AG04449 (cell line): ENCODE data around the gene LNX1.

ENCODE experiments used
- CTCF ChIA-PET: fragments of 350-600 bp; formaldehyde crosslinking; extraction: SDS; loops from one replicate; lab custom pipeline; 2021; ENCODE audit warnings: antibody characterized with exemption; lab: Yijun Ruan, JAX
- POLR2A ChIA-PET: fragments of 400-600, 350-600 bp; formaldehyde crosslinking; extraction: SDS; loops from one replicate; lab custom pipeline; 2020; ENCODE audit warnings: antibody characterized with exemption, inconsistent platforms; lab: Yijun Ruan, JAX
- DNase-seq: peaks from one replicate; pipeline ENCODE4 v3.0.0-alpha.2; 2010; ENCODE audit warnings: low read depth, low spot score
- H3K4me3 ChIP-seq: 2 replicates; pipeline ENCODE4 v1.5.1; 2011; ENCODE audit warnings: low read depth, mild to moderate bottlenecking, control low read depth, low read length
- TF ChIP-seq, protein P1 (sequence below): IDR thresholded peaks from one replicate; pipeline ENCODE4 v1.5.1; 2011; ENCODE audit warnings: mild to moderate bottlenecking, moderate library complexity, low read length, control low read depth, inconsistent platforms; ENCODE audit not compliant: insufficient read depth; ENCODE audit errors: missing control alignments

The LNX1 gene

DNA sequence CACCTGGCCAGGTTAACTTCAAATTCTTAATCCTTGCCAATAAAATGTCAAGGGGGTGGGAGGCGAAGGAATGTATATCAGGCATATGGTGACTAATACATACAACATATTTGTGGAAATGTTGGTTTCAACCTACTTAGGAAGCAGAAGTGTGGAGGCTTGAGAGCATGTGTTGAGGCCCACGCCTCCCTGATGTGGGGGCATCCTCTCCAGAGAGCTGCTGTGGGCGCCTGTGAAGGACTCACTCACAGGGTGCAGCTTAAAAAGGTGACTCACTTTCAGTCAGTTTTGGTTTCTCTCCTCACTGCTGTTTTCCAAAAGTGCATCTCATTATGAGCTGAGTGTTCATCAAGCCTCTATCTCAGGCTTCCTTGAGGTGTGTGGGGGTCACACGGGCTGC is 27.5 kb downstream of the LNX1 start:
- peak; percentile 83 for DNase-seq
- POLR2A ChIA-PET = interaction anchor here (0.7 to 1.6 kb wide), 3 partner anchors 10 to 395 kb away, joined by 3 to 6 read pairs (median 5); no protein-coding TSS in a partner anchor
- TF ChIP-seq, protein P1, sequence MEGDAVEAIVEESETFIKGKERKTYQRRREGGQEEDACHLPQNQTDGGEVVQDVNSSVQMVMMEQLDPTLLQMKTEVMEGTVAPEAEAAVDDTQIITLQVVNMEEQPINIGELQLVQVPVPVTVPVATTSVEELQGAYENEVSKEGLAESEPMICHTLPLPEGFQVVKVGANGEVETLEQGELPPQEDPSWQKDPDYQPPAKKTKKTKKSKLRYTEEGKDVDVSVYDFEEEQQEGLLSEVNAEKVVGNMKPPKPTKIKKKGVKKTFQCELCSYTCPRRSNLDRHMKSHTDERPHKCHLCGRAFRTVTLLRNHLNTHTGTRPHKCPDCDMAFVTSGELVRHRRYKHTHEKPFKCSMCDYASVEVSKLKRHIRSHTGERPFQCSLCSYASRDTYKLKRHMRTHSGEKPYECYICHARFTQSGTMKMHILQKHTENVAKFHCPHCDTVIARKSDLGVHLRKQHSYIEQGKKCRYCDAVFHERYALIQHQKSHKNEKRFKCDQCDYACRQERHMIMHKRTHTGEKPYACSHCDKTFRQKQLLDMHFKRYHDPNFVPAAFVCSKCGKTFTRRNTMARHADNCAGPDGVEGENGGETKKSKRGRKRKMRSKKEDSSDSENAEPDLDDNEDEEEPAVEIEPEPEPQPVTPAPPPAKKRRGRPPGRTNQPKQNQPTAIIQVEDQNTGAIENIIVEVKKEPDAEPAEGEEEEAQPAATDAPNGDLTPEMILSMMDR = no peak
- CTCF ChIA-PET = interaction anchor here (0.6 to 1.2 kb wide), 2 partner anchors 9 to 442 kb away, joined by 3 read pairs; no protein-coding TSS in a partner anchor
- H3K4me3 ChIP-seq = no peak overlapping the region

DNA sequence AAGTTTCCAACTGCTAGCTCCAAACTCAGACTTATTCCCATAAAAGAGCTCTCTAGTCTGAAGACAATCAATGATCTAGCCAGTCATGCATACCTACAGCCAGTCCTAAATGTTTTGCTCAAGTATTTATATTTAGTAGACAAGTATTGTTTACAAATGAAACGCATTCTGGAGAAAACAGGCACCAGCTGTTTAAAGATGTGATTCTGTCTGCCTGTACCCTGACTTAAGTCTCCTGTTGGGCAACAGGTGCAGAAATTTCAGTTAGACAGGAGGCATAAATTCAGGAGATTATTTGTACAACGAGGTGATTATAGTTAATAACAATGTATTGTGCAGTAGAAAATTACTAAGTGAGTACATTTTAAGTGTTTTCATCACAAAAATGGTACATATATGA is 28.9 kb downstream of the LNX1 start:
- POLR2A ChIA-PET = interaction anchor here (0.8 kb wide), 1 partner anchor 85 kb away, joined by 3 read pairs; no protein-coding TSS in a partner anchor
- CTCF ChIA-PET = interaction anchor here (1.3 kb wide), 1 partner anchor 9 kb away, joined by 3 read pairs; no protein-coding TSS in a partner anchor
- TF ChIP-seq, protein P1 = no peak
- H3K4me3 ChIP-seq = no peak overlapping the region
- no peak for DNase-seq

DNA sequence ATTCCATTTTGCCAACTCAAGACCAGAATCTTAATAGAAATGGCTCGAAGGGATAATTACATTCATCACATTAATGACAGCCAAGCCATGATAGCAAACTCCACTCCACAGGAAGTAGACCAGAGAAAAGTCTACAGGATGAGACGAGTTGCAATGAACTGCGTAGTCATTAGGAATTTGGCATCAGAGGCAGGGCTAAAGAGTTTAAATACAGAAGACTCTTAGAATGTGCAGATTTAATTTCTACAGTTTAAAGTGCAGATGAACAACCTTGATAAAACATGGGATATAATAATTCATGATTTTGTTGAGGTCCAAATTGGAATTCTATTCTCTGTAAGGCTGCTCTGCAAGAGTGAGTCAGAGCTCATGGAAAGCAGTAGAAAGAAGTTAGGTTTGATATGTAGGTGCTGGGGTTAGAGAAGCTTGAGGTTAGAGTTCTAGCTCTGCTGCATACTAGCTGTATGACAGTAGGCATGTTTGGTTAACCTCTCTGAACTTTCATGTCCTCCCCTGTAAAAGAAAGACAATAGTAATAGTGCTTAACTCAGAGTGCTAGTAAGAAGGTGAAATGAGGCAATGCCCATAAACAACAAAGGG is 32.2 kb downstream of the LNX1 start:
- POLR2A ChIA-PET = interaction anchor here (1.7 kb wide), 1 partner anchor 18 kb away, joined by 6 read pairs; no protein-coding TSS in a partner anchor
- TF ChIP-seq, protein P1 = no peak
- CTCF ChIA-PET = interaction anchor here (0.7 to 1.5 kb wide), 5 partner anchors 10 to 350 kb away, joined by 3 to 4 read pairs (median 3); no protein-coding TSS in a partner anchor
- no peak for DNase-seq
- H3K4me3 ChIP-seq = no peak overlapping the region

DNA sequence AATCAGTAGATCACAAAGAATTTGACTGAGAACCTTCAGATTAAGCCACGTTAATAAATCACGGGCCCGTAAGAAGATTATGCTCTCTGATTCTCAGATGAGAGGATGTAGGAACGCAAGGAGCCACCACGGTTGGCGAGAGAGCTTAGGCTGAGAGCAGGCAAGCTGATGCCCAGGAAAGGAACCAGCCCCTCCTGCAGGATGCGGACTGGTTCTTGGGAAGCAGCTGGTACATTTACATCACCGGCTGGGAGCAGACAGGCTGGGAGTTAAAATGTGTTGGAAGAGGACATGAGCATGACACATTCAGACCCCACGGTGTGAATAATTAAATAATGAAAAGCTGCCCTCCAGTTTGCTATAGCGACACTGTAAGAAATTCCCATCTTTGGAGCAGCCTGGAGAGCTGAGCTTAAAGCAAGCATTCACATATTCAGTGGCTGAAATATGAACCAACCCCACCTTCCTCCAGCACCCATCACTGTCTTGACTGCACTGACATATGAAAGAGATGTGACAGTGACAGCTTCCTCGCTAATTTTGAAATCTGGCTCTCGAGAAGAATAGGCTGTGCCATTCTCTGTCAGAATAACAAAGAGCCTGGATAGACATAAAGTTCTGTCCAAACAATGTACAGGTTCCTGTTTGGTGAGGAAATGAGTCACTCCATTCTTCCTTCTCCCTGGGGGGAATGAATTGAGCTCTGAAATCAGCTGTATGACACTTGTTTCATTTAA is 33.1 kb downstream of the LNX1 start:
- POLR2A ChIA-PET = interaction anchor here (1.7 kb wide), 1 partner anchor 17 kb away, joined by 6 read pairs; no protein-coding TSS in a partner anchor
- no peak for DNase-seq
- CTCF ChIA-PET = interaction anchor here (0.7 to 1.3 kb wide), 7 partner anchors 9 to 351 kb away, joined by 3 to 8 read pairs (median 3); no protein-coding TSS in a partner anchor
- H3K4me3 ChIP-seq = no peak overlapping the region
- TF ChIP-seq, protein P1 = no peak

DNA sequence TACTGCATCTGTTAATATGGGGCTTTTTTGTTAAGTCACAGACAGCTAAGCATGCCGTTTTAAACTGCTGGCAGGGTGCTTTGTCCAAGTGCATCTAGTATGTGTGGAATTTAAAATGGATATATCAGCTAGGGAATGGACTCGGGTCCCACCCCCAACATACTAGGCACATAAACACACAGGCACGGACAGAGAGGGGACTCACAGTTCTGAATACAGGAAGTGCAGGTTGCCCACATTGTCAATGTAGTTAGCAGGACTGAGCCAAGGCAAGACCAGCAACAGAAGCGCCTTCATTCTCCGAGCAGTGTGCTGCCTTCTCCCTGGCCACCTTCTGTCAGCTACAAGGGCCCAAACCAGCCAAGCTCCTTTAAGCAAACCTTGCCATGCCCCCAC is 33.6 kb downstream of the LNX1 start:
- CTCF ChIA-PET = interaction anchor here (1.1 to 1.3 kb wide), 3 partner anchors 10 to 149 kb away, joined by 3 to 8 read pairs (median 3); no protein-coding TSS in a partner anchor
- POLR2A ChIA-PET = interaction anchor here (0.5 to 1.7 kb wide), 2 partner anchors 16 to 19 kb away, joined by 3 to 6 read pairs; no protein-coding TSS in a partner anchor
- no peak for DNase-seq

More for the DNA sequence above, 33.6 kb downstream of the LNX1 start:
- H3K4me3 ChIP-seq = no peak overlapping the region
- TF ChIP-seq, protein P1 = no peak
